Endothelial cell of umbilical vein (primary cell): ENCODE data around the gene PSAPL1. TPM values are rescaled to one million over a fixed set of nuclear protein-coding genes. Genes with fewer than 3 reads are reported as not detected.

Experiments used
- BruUV-seq: library from RNA; stranded (reverse); fragments of 400-500 nt; replicated peaks from 2 replicates; lab custom pipeline; 2021; lab: Mats Ljungman, UMichigan
- CTCF ChIA-PET: fragments of 300-600, 350-600 bp; sonication (Branson Sonifier 250); formaldehyde crosslinking; loops from one replicate; lab custom pipeline; 2021; ENCODE audit warnings: antibody characterized with exemption, inconsistent platforms; lab: Charles Lee
- POLR2A ChIA-PET: fragments of 300-600, 350-600 bp; sonication (Branson Sonifier 250); formaldehyde crosslinking; loops from one replicate; lab custom pipeline; 2021; ENCODE audit warnings: antibody characterized with exemption, inconsistent platforms; lab: Charles Lee
- DNase-seq: peaks from one replicate; pipeline ENCODE4 v3.0.0-alpha.2; 2011; ENCODE audit warnings: low read depth, low spot score
- FAIRE-seq: peaks from 2 replicates; lab custom pipeline; 2011; peaks lifted over from hg19 to GRCh38; lab: Jason Lieb, UNC
- H2AFZ ChIP-seq: 2 replicates; pipeline ENCODE4 v1.6.0; 2012; ENCODE audit warnings: low read depth, low read length, control low read depth, inconsistent platforms
- H3K27ac ChIP-seq: 2 replicates; pipeline ENCODE4 v1.5.1; 2011; ENCODE audit warnings: low read depth, mild to moderate bottlenecking, control low read depth, low read length, moderate library complexity; ENCODE audit not compliant: insufficient read depth
- H3K27me3 ChIP-seq, 2 experiments: 2 replicates each; pipeline versions ENCODE4 v1.6.0 to v1.6.1; 2011; ENCODE audit warnings: low read length in 2 of 2, mixed read lengths in 1 of 2; ENCODE audit not compliant: control insufficient read depth in 2 of 2, insufficient read depth in 2 of 2
- H3K36me3 ChIP-seq, 2 experiments: 2 replicates in 1 of 2; 3 replicates in 1 of 2; pipeline ENCODE4 v1.5.1; 2011; ENCODE audit warnings: low read length in 2 of 2, mild to moderate bottlenecking in 1 of 2, moderate library complexity in 1 of 2; ENCODE audit not compliant: control insufficient read depth in 2 of 2, insufficient read depth in 2 of 2; ENCODE audit errors: extremely low read depth in 1 of 2
- H3K4me1 ChIP-seq: 3 replicates; pipeline ENCODE4 v1.5.1; 2011; ENCODE audit warnings: mild to moderate bottlenecking, low read length; ENCODE audit not compliant: control insufficient read depth, insufficient read depth; ENCODE audit errors: extremely low read depth
- H3K4me2 ChIP-seq: 2 replicates; pipeline ENCODE4 v1.6.1; 2011; ENCODE audit warnings: low read length, control low read depth, mixed read lengths; ENCODE audit not compliant: insufficient read depth
- H3K4me3 ChIP-seq, 3 experiments: fragments of 200-600 bp in 1 of 3; sonication (generic), shearing (Covaris generic) in 1 of 3; replicated peaks in 1 of 3; 2 replicates each; pipeline ENCODE4 v1.5.1; 2011 to 2016; ENCODE audit warnings: control low read depth in 3 of 3, low read length in 3 of 3, mild to moderate bottlenecking in 2 of 3, inconsistent platforms in 1 of 3, low read depth in 1 of 3, moderate library complexity in 1 of 3; ENCODE audit not compliant: insufficient read depth in 1 of 3
- H3K79me2 ChIP-seq: 2 replicates; pipeline ENCODE4 v1.6.0; 2012; ENCODE audit warnings: low read length, inconsistent platforms; ENCODE audit not compliant: control insufficient read depth, insufficient read depth
- H3K9ac ChIP-seq: replicated peaks from 2 replicates; pipeline ENCODE3; 2011; ENCODE audit warnings: low read length, control low read depth; ENCODE audit not compliant: insufficient read depth; ENCODE audit errors: extremely low read depth
- H3K9me1 ChIP-seq: replicated peaks from 3 replicates; pipeline ENCODE4 v1.6.0; 2011; ENCODE audit warnings: mild to moderate bottlenecking, low read length; ENCODE audit not compliant: control insufficient read depth, insufficient read depth; ENCODE audit errors: extremely low read depth
- H3K9me3 ChIP-seq: replicated peaks from 2 replicates; pipeline ENCODE4 v1.5.1; 2012; ENCODE audit warnings: low read length, inconsistent platforms; ENCODE audit not compliant: control insufficient read depth, insufficient read depth
- H4K20me1 ChIP-seq: replicated peaks from 2 replicates; pipeline ENCODE3; 2011; ENCODE audit warnings: mild to moderate bottlenecking, low read length; ENCODE audit not compliant: control insufficient read depth, insufficient read depth; ENCODE audit errors: extremely low read depth
- EZH2 ChIP-seq: IDR thresholded peaks from 2 replicates; pipeline ENCODE4 v1.6.1; 2012; ENCODE audit warnings: borderline replicate concordance, low read depth, mild to moderate bottlenecking, moderate library complexity, low read length, inconsistent platforms; ENCODE audit not compliant: severe bottlenecking
- FOS ChIP-seq: IDR thresholded peaks from 2 replicates; pipeline ENCODE4 v1.6.1; 2011; ENCODE audit warnings: mild to moderate bottlenecking, low read length, moderate library complexity, borderline replicate concordance; ENCODE audit not compliant: insufficient read depth
- GATA2 ChIP-seq: IDR thresholded peaks from 2 replicates; pipeline ENCODE4 v1.7.0; 2011; ENCODE audit warnings: low read depth, mild to moderate bottlenecking, moderate library complexity, mixed read lengths, low read length; ENCODE audit not compliant: insufficient read length, insufficient read depth
- JUN ChIP-seq: IDR thresholded peaks from 2 replicates; pipeline ENCODE4 v1.6.1; 2011; ENCODE audit warnings: borderline replicate concordance, low read depth; ENCODE audit not compliant: insufficient read length, insufficient read depth
- MYC ChIP-seq: IDR thresholded peaks from one replicate; pipeline ENCODE4 v1.6.1; 2011; ENCODE audit warnings: mild to moderate bottlenecking, low read depth, low read length
- POLR2A ChIP-seq: IDR thresholded peaks from 2 replicates; pipeline ENCODE4 v1.6.1; 2012; ENCODE audit warnings: low read depth, mild to moderate bottlenecking, control low read depth, low read length
- POLR2AphosphoS5 ChIP-seq: IDR thresholded peaks from 2 replicates; pipeline ENCODE4 v1.6.1; 2012; ENCODE audit warnings: low read depth, mild to moderate bottlenecking, control low read depth, low read length, moderate library complexity; ENCODE audit not compliant: insufficient read depth
- dilution Hi-C: fragments of 300-500 bp; cut with MboI; formaldehyde crosslinking; loops from one replicate; pipeline ENCODE4 v1.15.0; 2019; ENCODE audit warnings: low sequenced_read_pairs; ENCODE audit not compliant: extremely low pct_ligation_motif_present
- intact Hi-C: fragments of 100-400 bp; cut with micrococcal nuclease; formaldehyde crosslinking; loops from one replicate; pipeline ENCODE4 v1.10.0; 2022
- polyA plus RNA-seq, 4 experiments: library from polyadenylated mRNA; depleted of rRNA in 3 of 4; stranded (reverse) in 3 of 4; unstranded in 1 of 4; fragments of >200 nt; gene quantifications; 2 replicates each; pipeline versions ENCODE4 v1.2.1 to v1.2.3, GENCODE V29; 2011 to 2012; ENCODE audit warnings: missing spikeins in 1 of 4
- total RNA-seq: library from RNA; stranded (reverse); gene quantifications from 2 replicates; pipeline ENCODE4 v1.2.3, GENCODE V29; 2021
- TF ChIP-seq, protein P1 (sequence below): IDR thresholded peaks from 2 replicates; pipeline ENCODE4 v1.6.1; 2011; ENCODE audit not compliant: insufficient read depth, insufficient read length
- TF ChIP-seq, protein P2 (sequence below), 2 donors: IDR thresholded peaks; 1 replicate in 1 of 2; 2 replicates in 1 of 2; pipeline ENCODE4 v1.5.1; 2011; ENCODE audit warnings: low read length in 2 of 2, mild to moderate bottlenecking in 2 of 2, moderate library complexity in 2 of 2, control low read depth in 1 of 2, inconsistent platforms in 1 of 2, low read depth in 1 of 2; ENCODE audit not compliant: insufficient read depth in 1 of 2; ENCODE audit errors: extremely low read depth in 1 of 2

Gene PSAPL1
- total and polyA plus RNA-seq, 2 donors (not counting 3 experiments of a cell fraction or from before 2014, with no cell fraction given), result not detected

DNA sequence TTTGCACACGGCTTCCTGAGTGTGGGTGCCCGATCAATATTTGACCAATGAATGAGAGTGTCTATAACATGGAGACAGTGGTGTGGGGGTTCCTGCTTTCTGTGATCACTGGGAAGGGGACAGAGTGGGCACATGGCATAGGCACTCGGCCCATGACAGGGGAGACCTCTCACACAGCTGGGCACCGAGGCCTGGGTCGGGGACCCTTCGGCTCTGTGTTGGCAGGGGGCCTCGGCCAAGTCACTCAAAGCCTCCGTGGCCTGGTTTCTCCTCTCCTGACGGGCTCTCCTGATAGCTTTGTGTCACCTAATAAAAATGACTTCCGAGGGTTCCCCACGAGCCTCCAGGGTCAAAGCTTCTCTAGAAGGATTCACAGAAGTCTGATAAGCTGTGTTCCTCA is 43.9 kb upstream of the PSAPL1 start:
- FAIRE-seq (no peak), DNase-seq (no peak)
- no peak for TF ChIP-seq POLR2A
- no peak for TF ChIP-seq POLR2AphosphoS5
- TF ChIP-seq MYC, result no peak
- TF ChIP-seq, protein P1, sequence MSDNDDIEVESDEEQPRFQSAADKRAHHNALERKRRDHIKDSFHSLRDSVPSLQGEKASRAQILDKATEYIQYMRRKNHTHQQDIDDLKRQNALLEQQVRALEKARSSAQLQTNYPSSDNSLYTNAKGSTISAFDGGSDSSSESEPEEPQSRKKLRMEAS, result no peak
- TF ChIP-seq, protein P2, sequence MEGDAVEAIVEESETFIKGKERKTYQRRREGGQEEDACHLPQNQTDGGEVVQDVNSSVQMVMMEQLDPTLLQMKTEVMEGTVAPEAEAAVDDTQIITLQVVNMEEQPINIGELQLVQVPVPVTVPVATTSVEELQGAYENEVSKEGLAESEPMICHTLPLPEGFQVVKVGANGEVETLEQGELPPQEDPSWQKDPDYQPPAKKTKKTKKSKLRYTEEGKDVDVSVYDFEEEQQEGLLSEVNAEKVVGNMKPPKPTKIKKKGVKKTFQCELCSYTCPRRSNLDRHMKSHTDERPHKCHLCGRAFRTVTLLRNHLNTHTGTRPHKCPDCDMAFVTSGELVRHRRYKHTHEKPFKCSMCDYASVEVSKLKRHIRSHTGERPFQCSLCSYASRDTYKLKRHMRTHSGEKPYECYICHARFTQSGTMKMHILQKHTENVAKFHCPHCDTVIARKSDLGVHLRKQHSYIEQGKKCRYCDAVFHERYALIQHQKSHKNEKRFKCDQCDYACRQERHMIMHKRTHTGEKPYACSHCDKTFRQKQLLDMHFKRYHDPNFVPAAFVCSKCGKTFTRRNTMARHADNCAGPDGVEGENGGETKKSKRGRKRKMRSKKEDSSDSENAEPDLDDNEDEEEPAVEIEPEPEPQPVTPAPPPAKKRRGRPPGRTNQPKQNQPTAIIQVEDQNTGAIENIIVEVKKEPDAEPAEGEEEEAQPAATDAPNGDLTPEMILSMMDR (IDR thresholded peaks at IDR 0.05; ENCODE audit: extremely low read depth in 1 of 2, insufficient read depth in 1 of 2, low read depth in 1 of 2, low read length in 2 of 2), result no peak
- TF ChIP-seq JUN, result no peak
- TF ChIP-seq GATA2, result no peak
- no peak for TF ChIP-seq EZH2
- TF ChIP-seq FOS, result no peak
- Histone ChIP-seq H3K4me1 (no peaks in the 10 kb centered on the region), H3K4me2 (no peak overlapping the region), H3K79me2 (no peaks in the 10 kb centered on the region), H2AFZ (no peak overlapping the region), H3K9ac (no peak overlapping the region), H3K27ac (no peak overlapping the region), H3K9me1 (no peaks in the 10 kb centered on the region), H3K9me3 (no peaks in the 10 kb centered on the region), H4K20me1 (no peaks in the 10 kb centered on the region), H3K36me3 (no peaks in the 10 kb centered on the region), H3K4me3 (no peak overlapping the region), H3K27me3 (no peaks in the 10 kb centered on the region)
- intact Hi-C loops, result no loop called here
- ChIA-PET POLR2A (no interaction called here), CTCF (no interaction called here)
- BruUV-seq, result no TSS peak
- dilution Hi-C loops, result no loop called here
